DOHH2 (cell line): ENCODE data around the gene GLDC.

Experiments
- H3F3A ChIP-seq: fragments of 200-600 bp; sonication (generic), shearing (Covaris generic); 2 replicates; pipeline ENCODE4 v1.6.0; 2016; ENCODE audit warnings: antibody characterized with exemption, mild to moderate bottlenecking; ENCODE audit not compliant: control insufficient read depth, insufficient read depth
- H3K27ac ChIP-seq: fragments of 200-600 bp; sonication (generic); 2 replicates; pipeline ENCODE4 v1.5.1; 2014; ENCODE audit warnings: low read depth, mild to moderate bottlenecking, low read length, moderate library complexity
- H3K27me3 ChIP-seq: fragments of 200-600 bp; sonication (generic); 2 replicates; pipeline ENCODE4 v1.6.1; 2014; ENCODE audit warnings: mild to moderate bottlenecking, low read length, mixed read lengths; ENCODE audit not compliant: control insufficient read depth
- H3K36me3 ChIP-seq: fragments of 200-600 bp; sonication (generic); 2 replicates; pipeline ENCODE4 v1.6.1; 2014; ENCODE audit warnings: mild to moderate bottlenecking, low read length, moderate library complexity, mixed read lengths; ENCODE audit not compliant: control insufficient read depth
- H3K4me1 ChIP-seq: fragments of 200-600 bp; sonication (generic); 2 replicates; pipeline ENCODE4 v1.6.1; 2014; ENCODE audit warnings: mild to moderate bottlenecking, low read length, mixed read lengths; ENCODE audit not compliant: control insufficient read depth
- H3K4me2 ChIP-seq: fragments of 200-600 bp; sonication (generic); 2 replicates; pipeline ENCODE4 v1.6.0; 2014; ENCODE audit warnings: mild to moderate bottlenecking, low read length, moderate library complexity
- H3K4me3 ChIP-seq: fragments of 200-600 bp; sonication (generic); 2 replicates; pipeline ENCODE4 v1.5.1; 2014; ENCODE audit warnings: mild to moderate bottlenecking, low read length, mixed read lengths
- H3K79me2 ChIP-seq: fragments of 200-600 bp; sonication (generic); 2 replicates; pipeline ENCODE4 v1.6.1; 2014; ENCODE audit warnings: mild to moderate bottlenecking, low read length, mixed read lengths; ENCODE audit not compliant: control insufficient read depth
- H3K9me2 ChIP-seq: fragments of 200-600 bp; sonication (generic); replicated peaks from 2 replicates; pipeline ENCODE4 v1.6.1; 2014; ENCODE audit warnings: mild to moderate bottlenecking, low read length, mixed read lengths; ENCODE audit not compliant: control insufficient read depth
- H3K9me3 ChIP-seq: fragments of 200-600 bp; sonication (generic); 2 replicates; pipeline ENCODE4 v1.6.1; 2014; ENCODE audit warnings: antibody characterized with exemption, low read length, mixed read lengths; ENCODE audit not compliant: control insufficient read depth, insufficient read depth
- H4K20me1 ChIP-seq: fragments of 200-600 bp; sonication (generic); 2 replicates; pipeline ENCODE4 v1.6.0; 2014; ENCODE audit warnings: low read depth, mild to moderate bottlenecking, antibody characterized with exemption, low read length, moderate library complexity; ENCODE audit not compliant: control insufficient read depth, insufficient read depth
- EZH2phosphoT487 ChIP-seq: fragments of 200-600 bp; sonication (generic); IDR thresholded peaks from 2 replicates; pipeline ENCODE4 v1.6.1; 2017; ENCODE audit warnings: borderline replicate concordance, mild to moderate bottlenecking, antibody characterized with exemption, low read length, moderate library complexity, mixed read lengths
- TF ChIP-seq, protein P1 (sequence below): fragments of 200-600 bp; sonication (generic); IDR thresholded peaks from one replicate; pipeline ENCODE4 v1.5.1; 2014; ENCODE audit warnings: antibody characterized with exemption, mild to moderate bottlenecking, low read depth, low read length; ENCODE audit not compliant: poor library complexity, severe bottlenecking

GLDC gene

DNA sequence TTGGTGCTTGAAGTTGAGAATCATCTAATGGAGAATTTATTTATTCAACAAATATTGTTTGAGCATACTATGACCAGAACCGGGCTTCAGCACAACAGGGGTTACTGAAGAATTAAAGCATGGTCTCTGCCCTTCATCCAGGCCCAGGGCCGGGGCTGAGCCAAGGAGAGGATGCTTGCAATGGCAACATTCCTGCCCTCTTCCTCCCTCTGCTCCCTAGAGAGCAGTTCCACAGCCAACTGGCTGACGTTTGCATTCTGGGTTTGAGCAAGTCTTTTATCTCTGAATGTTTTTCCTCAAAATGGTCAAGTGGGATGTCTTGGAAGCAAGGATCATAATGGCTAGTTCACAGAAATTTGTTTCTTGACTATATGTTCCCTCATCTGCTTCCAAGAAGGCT, 80.7 kb downstream of the GLDC start:
- H3K4me3 ChIP-seq, result no peak overlapping the region
- TF ChIP-seq, protein P1, sequence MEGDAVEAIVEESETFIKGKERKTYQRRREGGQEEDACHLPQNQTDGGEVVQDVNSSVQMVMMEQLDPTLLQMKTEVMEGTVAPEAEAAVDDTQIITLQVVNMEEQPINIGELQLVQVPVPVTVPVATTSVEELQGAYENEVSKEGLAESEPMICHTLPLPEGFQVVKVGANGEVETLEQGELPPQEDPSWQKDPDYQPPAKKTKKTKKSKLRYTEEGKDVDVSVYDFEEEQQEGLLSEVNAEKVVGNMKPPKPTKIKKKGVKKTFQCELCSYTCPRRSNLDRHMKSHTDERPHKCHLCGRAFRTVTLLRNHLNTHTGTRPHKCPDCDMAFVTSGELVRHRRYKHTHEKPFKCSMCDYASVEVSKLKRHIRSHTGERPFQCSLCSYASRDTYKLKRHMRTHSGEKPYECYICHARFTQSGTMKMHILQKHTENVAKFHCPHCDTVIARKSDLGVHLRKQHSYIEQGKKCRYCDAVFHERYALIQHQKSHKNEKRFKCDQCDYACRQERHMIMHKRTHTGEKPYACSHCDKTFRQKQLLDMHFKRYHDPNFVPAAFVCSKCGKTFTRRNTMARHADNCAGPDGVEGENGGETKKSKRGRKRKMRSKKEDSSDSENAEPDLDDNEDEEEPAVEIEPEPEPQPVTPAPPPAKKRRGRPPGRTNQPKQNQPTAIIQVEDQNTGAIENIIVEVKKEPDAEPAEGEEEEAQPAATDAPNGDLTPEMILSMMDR, result no peak
- TF ChIP-seq EZH2phosphoT487, result no peak
- no peaks in the 10 kb centered on the region for H3K9me2 ChIP-seq
- no peaks in the 10 kb centered on the region for H3K9me3 ChIP-seq
- no peaks in the 10 kb centered on the region for H3K4me1 ChIP-seq
- no peaks in the 10 kb centered on the region for H3K79me2 ChIP-seq
- no peaks in the 10 kb centered on the region for H3K27me3 ChIP-seq
- H4K20me1 ChIP-seq, result no peaks in the 10 kb centered on the region
- H3K36me3 ChIP-seq, result no peaks in the 10 kb centered on the region
- no peak overlapping the region for H3K27ac ChIP-seq
- H3K4me2 ChIP-seq, result no peak overlapping the region
- no peaks in the 10 kb centered on the region for H3F3A ChIP-seq

DNA sequence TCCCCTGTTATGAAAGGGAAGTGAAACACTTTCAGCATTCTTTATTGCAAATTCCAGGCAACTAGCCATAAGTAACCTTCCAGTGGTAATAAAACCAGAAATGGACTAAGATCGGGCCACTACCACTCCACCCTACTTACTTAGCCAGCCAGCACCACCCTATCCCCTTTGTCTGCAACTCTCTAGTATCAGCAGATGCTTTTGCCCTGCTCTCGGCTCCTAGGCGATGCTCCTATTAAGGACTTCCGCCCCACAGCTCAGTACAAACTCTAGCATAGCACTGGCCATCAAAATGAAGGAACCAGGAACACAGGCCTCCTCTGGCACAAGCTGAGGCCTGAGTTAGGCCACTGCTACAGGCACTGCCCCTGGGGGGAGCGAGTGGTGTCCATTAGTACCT, 81.2 kb downstream of the GLDC start:
- no peaks in the 10 kb centered on the region for H3K27me3 ChIP-seq
- no peaks in the 10 kb centered on the region for H3K36me3 ChIP-seq
- TF ChIP-seq, protein P1, result no peak
- TF ChIP-seq EZH2phosphoT487, result no peak
- no peak overlapping the region for H3K27ac ChIP-seq
- no peaks in the 10 kb centered on the region for H3F3A ChIP-seq
- no peaks in the 10 kb centered on the region for H4K20me1 ChIP-seq
- no peaks in the 10 kb centered on the region for H3K9me2 ChIP-seq
- H3K4me1 ChIP-seq, result no peaks in the 10 kb centered on the region
- no peak overlapping the region for H3K4me2 ChIP-seq
- no peaks in the 10 kb centered on the region for H3K9me3 ChIP-seq
- H3K79me2 ChIP-seq, result no peaks in the 10 kb centered on the region
- no peak overlapping the region for H3K4me3 ChIP-seq

DNA sequence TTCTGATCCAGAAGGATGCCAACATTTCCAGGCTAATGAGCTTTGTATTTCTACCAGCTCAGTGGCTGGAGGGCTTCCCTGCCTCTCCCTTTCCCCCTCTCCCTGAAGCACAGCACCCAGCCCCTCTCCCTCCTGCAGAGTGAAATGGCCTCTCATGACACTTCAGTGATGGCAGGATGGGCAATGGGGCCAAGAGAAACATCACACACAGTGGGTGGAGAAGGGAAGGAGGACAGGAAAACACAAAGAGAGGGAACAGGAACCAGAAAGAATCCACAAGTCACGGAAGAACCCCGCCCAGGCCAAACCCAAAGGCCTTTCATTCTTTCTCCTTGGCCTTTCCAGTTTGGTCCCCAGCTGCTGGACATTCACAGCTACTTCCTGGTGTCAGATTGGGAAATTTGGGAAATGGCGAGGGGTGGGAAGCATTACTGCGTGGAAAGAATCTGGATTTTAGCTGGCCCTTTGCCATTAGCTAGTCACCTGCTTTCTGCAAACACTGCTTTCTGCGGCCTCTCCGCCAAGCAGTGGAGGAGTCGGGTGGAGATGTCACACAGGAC, 82.6 kb downstream of the GLDC start:
- H3K27me3 ChIP-seq, result no peaks in the 10 kb centered on the region
- H3K79me2 ChIP-seq, result no peaks in the 10 kb centered on the region
- H3K4me2 ChIP-seq, result no peak overlapping the region
- no peaks in the 10 kb centered on the region for H3K9me3 ChIP-seq
- H3F3A ChIP-seq, result no peaks in the 10 kb centered on the region
- no peaks in the 10 kb centered on the region for H4K20me1 ChIP-seq
- no peaks in the 10 kb centered on the region for H3K4me1 ChIP-seq
- H3K4me3 ChIP-seq, result no peak overlapping the region
- no peak overlapping the region for H3K27ac ChIP-seq
- H3K36me3 ChIP-seq, result no peaks in the 10 kb centered on the region
- TF ChIP-seq, protein P1, result no peak
- TF ChIP-seq EZH2phosphoT487, result no peak
- no peaks in the 10 kb centered on the region for H3K9me2 ChIP-seq
